Measurements from ENCODE around the gene NQO2. TPM values are rescaled to one million over a fixed set of nuclear protein-coding genes. Genes with fewer than 3 reads are reported as not detected.

The NQO2 gene
- total RNA-seq, 1 experiment from 2014 or later = 82.9 TPM

DNA sequence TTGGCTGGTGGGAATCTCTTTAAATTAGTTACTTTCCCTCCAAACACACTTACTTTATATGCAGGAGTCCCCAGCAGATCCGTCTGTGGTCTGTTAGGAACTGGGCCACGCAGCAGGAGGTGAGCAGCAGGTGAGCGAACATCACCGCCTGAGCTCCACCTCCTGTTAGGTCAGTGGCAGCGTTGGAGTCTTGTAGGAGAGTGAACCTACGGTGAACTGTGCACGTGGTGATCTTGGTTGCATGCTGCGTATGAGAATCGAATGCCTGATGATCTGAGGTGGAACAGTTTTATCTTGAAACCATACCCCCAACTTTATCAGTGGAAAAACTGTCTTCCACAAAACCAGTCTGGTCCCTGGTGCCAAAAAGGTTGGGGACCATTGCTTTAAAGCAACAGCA lies 33.3 kb upstream of the NQO2 start:
- intact Hi-C loops (cut with micrococcal nuclease) = no loop called here
- H3K9me3 ChIP-seq (ENCODE audit: control insufficient read depth in 1 of 2, insufficient read depth in 1 of 2, low read depth in 1 of 2, low read length in 2 of 2) = no peaks in the 10 kb centered on the region
- no peaks in the 10 kb centered on the region for H3K36me3 ChIP-seq (ENCODE audit: control insufficient read depth in 1 of 2, insufficient read depth in 2 of 2, low read length in 2 of 2)
- no peaks in the 10 kb centered on the region for H4K20me1 ChIP-seq (ENCODE audit: insufficient read depth)
- ChIA-PET POLR2A (no interaction called here), RAD21 (ENCODE audit: low non-redundant PET in 1 of 2, low total read pairs in 2 of 2, uncharacterized antibody in 2 of 2, unreplicated experiment in 2 of 2) (no interaction called here), CTCF (interaction anchor here (2.2 kb wide), 1 partner anchor 14 kb away, joined by 8 read pairs; no protein-coding TSS in a partner anchor)
- no peak overlapping the region for H3K27ac ChIP-seq (ENCODE audit: low read depth, low read length)
- H3K4me2 ChIP-seq (ENCODE audit: low read length) = no peak overlapping the region
- no peak for TF ChIP-seq ZBTB33 (IDR thresholded peaks at IDR 0.05; ENCODE audit: extremely low read depth, insufficient replicate concordance, low read length)
- TF ChIP-seq FOSL1 (IDR thresholded peaks at IDR 0.05; ENCODE audit: low read depth) = no peak
- TF ChIP-seq, protein P1, sequence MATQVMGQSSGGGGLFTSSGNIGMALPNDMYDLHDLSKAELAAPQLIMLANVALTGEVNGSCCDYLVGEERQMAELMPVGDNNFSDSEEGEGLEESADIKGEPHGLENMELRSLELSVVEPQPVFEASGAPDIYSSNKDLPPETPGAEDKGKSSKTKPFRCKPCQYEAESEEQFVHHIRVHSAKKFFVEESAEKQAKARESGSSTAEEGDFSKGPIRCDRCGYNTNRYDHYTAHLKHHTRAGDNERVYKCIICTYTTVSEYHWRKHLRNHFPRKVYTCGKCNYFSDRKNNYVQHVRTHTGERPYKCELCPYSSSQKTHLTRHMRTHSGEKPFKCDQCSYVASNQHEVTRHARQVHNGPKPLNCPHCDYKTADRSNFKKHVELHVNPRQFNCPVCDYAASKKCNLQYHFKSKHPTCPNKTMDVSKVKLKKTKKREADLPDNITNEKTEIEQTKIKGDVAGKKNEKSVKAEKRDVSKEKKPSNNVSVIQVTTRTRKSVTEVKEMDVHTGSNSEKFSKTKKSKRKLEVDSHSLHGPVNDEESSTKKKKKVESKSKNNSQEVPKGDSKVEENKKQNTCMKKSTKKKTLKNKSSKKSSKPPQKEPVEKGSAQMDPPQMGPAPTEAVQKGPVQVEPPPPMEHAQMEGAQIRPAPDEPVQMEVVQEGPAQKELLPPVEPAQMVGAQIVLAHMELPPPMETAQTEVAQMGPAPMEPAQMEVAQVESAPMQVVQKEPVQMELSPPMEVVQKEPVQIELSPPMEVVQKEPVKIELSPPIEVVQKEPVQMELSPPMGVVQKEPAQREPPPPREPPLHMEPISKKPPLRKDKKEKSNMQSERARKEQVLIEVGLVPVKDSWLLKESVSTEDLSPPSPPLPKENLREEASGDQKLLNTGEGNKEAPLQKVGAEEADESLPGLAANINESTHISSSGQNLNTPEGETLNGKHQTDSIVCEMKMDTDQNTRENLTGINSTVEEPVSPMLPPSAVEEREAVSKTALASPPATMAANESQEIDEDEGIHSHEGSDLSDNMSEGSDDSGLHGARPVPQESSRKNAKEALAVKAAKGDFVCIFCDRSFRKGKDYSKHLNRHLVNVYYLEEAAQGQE (IDR thresholded peaks at IDR 0.05; ENCODE audit: low read depth) = no peak
- TF ChIP-seq, protein P2, sequence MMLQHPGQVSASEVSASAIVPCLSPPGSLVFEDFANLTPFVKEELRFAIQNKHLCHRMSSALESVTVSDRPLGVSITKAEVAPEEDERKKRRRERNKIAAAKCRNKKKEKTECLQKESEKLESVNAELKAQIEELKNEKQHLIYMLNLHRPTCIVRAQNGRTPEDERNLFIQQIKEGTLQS (IDR thresholded peaks at IDR 0.05) = no peak
- TF ChIP-seq JUND (IDR thresholded peaks at IDR 0.05) = no peak
- no peak for TF ChIP-seq TCF7L2 (IDR thresholded peaks at IDR 0.05; ENCODE audit: borderline replicate concordance, extremely low read depth, insufficient read depth, insufficient read length)
- TF ChIP-seq ELF1 (IDR thresholded peaks at IDR 0.05; ENCODE audit: borderline replicate concordance, low read depth) = no peak
- no peak for TF ChIP-seq CTCF (IDR thresholded peaks at IDR 0.05 in 2 of 3, conservative IDR thresholded peaks at IDR 0.05 in 1 of 3; ENCODE audit: borderline replicate concordance in 1 of 3, insufficient read depth in 1 of 3, low read depth in 2 of 3, low read length in 2 of 3)
- no peak for TF ChIP-seq RAD21 (IDR thresholded peaks at IDR 0.05; ENCODE audit: low read depth)
- no peak for TF ChIP-seq SIN3A (IDR thresholded peaks at IDR 0.05; ENCODE audit: low read depth)
- TF ChIP-seq ZFX (IDR thresholded peaks at IDR 0.05) = no peak
- no peak for TF ChIP-seq YY1 (IDR thresholded peaks at IDR 0.05; ENCODE audit: extremely low read depth, insufficient replicate concordance, low read depth, low read length)
- no peak for TF ChIP-seq MAX (IDR thresholded peaks at IDR 0.05)
- TF ChIP-seq EZH2 (IDR thresholded peaks at IDR 0.05) = no peak
- no peak for TF ChIP-seq EZH2phosphoT487 (IDR thresholded peaks at IDR 0.05; ENCODE audit: borderline replicate concordance)
- no peak for TF ChIP-seq CEBPB (IDR thresholded peaks at IDR 0.05; ENCODE audit: low read depth)
- TF ChIP-seq POLR2AphosphoS5 (IDR thresholded peaks at IDR 0.05; ENCODE audit: low read depth, low read length) = no peak
- TF ChIP-seq SP1 (IDR thresholded peaks at IDR 0.05; ENCODE audit: low read depth) = no peak
- ATAC-seq = no peak
- peaks cover 30% of the 10 kb centered on the region for H3K79me2 ChIP-seq (ENCODE audit: insufficient read depth, low read length)
- H3K9ac ChIP-seq (ENCODE audit: low read length) = no peak overlapping the region
- H3K27me3 ChIP-seq (ENCODE audit: insufficient read depth, low read length) = no peaks in the 10 kb centered on the region
- no TSS peak for BruUV-seq (replicated peaks)
- H3K4me3 ChIP-seq (replicated peaks in 1 of 2; ENCODE audit: low read depth in 1 of 2, low read length in 2 of 2) = no peak overlapping the region
- H2AFZ ChIP-seq (ENCODE audit: low read depth, low read length, poor library complexity, severe bottlenecking) = no peak overlapping the region
- H3K9me2 ChIP-seq (ENCODE audit: insufficient read depth) = no peaks in the 10 kb centered on the region
- peaks cover 4 to 26% of the 10 kb centered on the region in 2 experiments for H3K4me1 ChIP-seq (ENCODE audit: control insufficient read depth in 1 of 2, insufficient read depth in 2 of 2, low read length in 2 of 2)
- no peak for DNase-seq (ENCODE audit: low read depth, low spot score)
